ENCODE measurements around the gene BICD1.

- no peak for TF ChIP-seq CTCF (conservative IDR thresholded peaks at IDR 0.05 in 1 of 2, IDR thresholded peaks at IDR 0.05 in 1 of 2; ENCODE audit: low read depth in 1 of 2, low read length in 2 of 2)
- TF ChIP-seq EZH2 (IDR thresholded peaks at IDR 0.05; ENCODE audit: low read length, missing control alignments): no peak
Measured at GRCh38 chr12:32197421-32197820, 90.8 kb downstream of the BICD1 start.
